ENCODE results near the gene KIAA1614. TPM values are rescaled to one million over a fixed set of nuclear protein-coding genes. Genes with fewer than 3 reads are reported as not detected.

Gene KIAA1614
- total and polyA plus RNA-seq, 10 of the 15 experiments (the other 5 are each of a cell fraction or from before 2014, with no cell fraction given) = 0.03 to 1.0 (median 0.26) TPM; not detected in 1

DNA sequence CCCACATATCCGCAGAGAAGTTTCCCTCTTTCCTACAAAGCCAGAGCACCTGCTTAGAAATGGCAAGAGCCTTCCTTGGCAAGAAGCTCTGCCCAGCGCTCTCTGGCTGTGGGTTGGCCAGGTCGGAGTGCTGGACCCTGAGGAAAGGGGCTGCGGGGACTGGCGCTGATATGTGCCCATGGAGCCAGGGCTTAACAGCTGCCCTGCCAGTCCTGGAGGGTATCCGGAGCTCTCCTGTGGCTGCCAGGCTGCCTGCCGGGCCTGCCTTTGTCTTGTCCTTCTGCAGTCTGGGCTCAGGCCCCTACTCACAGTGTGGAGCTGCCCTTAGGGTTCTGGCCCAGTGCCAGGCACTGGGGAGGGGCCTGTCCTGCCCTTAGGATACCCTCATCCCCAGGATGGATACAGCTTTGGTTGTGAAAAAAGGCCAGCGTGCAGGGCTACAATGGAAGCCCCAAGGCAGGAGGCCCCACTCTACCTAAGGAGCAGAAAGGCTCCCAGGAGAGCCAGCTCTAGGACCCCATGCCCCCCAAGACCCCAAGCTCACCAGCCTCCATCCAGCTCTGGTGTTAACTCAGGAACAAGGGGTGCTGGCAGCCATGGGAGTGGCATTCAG, 43.4 kb downstream of the KIAA1614 start:
- no peak overlapping the region for H3K4me2 ChIP-seq (ENCODE audit: control insufficient read depth, insufficient read depth)
- POLR2A ChIA-PET = no interaction called here
- 82% methylated on average over 8 of the region's 8 CpGs for WGBS (ENCODE audit: insufficient coverage, insufficient replicate concordance, low lambda C conversion rate, missing lambda C conversion rate)
- SMC1A ChIA-PET (ENCODE audit: uncharacterized antibody, unreplicated experiment) = no interaction called here
- H3K27me3 ChIP-seq (replicated peaks in 1 of 2; ENCODE audit: control insufficient read depth in 2 of 2, insufficient read depth in 2 of 2, low read length in 1 of 2) = no peaks in the 10 kb centered on the region
- peaks cover 6% of the 10 kb centered on the region for H3K4me1 ChIP-seq (ENCODE audit: control insufficient read depth, insufficient read depth, low read length)
- no peak overlapping the region for H3K27ac ChIP-seq (ENCODE audit: control insufficient read depth, insufficient read depth)
- no peak for FAIRE-seq
- no peak overlapping the region for H3K4me3 ChIP-seq
- CTCF ChIA-PET = interaction anchor here (1.2 kb wide), 1 partner anchor 186 kb away, joined by 3 read pairs; no protein-coding TSS in a partner anchor
- no peaks in the 10 kb centered on the region; the same call in 2 of the 3 replicates for H3K9me3 ChIP-seq (replicated peaks; ENCODE audit: control insufficient read depth, insufficient read depth, low read length)
- BruUV-seq (replicated peaks) = no TSS peak
- no peaks in the 10 kb centered on the region for H4K20me1 ChIP-seq (ENCODE audit: control insufficient read depth, insufficient read depth)
- no peak for ATAC-seq
- H3K9ac ChIP-seq (ENCODE audit: control insufficient read depth, insufficient read depth, low read length) = no peak overlapping the region
- no peak for DNase-seq (ENCODE audit: low read depth, low spot score)
- in situ Hi-C loops (cut with MboI) = no loop called here
- RAD21 ChIA-PET (ENCODE audit: unreplicated experiment) = no interaction called here
- H2AFZ ChIP-seq (ENCODE audit: control insufficient read depth, low read depth, low read length) = no peak overlapping the region
- no peak for TF ChIP-seq SP1 (IDR thresholded peaks at IDR 0.05; ENCODE audit: low read depth, low read length)
- no peak for TF ChIP-seq MTA2 (IDR thresholded peaks at IDR 0.05; ENCODE audit: low read depth)
- TF ChIP-seq CREB1 (IDR thresholded peaks at IDR 0.05; ENCODE audit: low read depth) = no peak
- TF ChIP-seq, protein P1, sequence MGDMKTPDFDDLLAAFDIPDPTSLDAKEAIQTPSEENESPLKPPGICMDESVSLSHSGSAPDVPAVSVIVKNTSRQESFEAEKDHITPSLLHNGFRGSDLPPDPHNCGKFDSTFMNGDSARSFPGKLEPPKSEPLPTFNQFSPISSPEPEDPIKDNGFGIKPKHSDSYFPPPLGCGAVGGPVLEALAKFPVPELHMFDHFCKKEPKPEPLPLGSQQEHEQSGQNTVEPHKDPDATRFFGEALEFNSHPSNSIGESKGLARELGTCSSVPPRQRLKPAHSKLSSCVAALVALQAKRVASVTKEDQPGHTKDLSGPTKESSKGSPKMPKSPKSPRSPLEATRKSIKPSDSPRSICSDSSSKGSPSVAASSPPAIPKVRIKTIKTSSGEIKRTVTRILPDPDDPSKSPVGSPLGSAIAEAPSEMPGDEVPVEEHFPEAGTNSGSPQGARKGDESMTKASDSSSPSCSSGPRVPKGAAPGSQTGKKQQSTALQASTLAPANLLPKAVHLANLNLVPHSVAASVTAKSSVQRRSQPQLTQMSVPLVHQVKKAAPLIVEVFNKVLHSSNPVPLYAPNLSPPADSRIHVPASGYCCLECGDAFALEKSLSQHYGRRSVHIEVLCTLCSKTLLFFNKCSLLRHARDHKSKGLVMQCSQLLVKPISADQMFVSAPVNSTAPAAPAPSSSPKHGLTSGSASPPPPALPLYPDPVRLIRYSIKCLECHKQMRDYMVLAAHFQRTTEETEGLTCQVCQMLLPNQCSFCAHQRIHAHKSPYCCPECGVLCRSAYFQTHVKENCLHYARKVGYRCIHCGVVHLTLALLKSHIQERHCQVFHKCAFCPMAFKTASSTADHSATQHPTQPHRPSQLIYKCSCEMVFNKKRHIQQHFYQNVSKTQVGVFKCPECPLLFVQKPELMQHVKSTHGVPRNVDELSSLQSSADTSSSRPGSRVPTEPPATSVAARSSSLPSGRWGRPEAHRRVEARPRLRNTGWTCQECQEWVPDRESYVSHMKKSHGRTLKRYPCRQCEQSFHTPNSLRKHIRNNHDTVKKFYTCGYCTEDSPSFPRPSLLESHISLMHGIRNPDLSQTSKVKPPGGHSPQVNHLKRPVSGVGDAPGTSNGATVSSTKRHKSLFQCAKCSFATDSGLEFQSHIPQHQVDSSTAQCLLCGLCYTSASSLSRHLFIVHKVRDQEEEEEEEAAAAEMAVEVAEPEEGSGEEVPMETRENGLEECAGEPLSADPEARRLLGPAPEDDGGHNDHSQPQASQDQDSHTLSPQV (IDR thresholded peaks at IDR 0.05) = no peak
- no peak for TF ChIP-seq NBN (IDR thresholded peaks at IDR 0.05)
- TF ChIP-seq RCOR1 (conservative IDR thresholded peaks at IDR 0.05; ENCODE audit: low read depth, low read length) = no peak
- TF ChIP-seq TBL1XR1 (IDR thresholded peaks at IDR 0.05; ENCODE audit: low read depth, low read length) = no peak
- TF ChIP-seq, protein P2, sequence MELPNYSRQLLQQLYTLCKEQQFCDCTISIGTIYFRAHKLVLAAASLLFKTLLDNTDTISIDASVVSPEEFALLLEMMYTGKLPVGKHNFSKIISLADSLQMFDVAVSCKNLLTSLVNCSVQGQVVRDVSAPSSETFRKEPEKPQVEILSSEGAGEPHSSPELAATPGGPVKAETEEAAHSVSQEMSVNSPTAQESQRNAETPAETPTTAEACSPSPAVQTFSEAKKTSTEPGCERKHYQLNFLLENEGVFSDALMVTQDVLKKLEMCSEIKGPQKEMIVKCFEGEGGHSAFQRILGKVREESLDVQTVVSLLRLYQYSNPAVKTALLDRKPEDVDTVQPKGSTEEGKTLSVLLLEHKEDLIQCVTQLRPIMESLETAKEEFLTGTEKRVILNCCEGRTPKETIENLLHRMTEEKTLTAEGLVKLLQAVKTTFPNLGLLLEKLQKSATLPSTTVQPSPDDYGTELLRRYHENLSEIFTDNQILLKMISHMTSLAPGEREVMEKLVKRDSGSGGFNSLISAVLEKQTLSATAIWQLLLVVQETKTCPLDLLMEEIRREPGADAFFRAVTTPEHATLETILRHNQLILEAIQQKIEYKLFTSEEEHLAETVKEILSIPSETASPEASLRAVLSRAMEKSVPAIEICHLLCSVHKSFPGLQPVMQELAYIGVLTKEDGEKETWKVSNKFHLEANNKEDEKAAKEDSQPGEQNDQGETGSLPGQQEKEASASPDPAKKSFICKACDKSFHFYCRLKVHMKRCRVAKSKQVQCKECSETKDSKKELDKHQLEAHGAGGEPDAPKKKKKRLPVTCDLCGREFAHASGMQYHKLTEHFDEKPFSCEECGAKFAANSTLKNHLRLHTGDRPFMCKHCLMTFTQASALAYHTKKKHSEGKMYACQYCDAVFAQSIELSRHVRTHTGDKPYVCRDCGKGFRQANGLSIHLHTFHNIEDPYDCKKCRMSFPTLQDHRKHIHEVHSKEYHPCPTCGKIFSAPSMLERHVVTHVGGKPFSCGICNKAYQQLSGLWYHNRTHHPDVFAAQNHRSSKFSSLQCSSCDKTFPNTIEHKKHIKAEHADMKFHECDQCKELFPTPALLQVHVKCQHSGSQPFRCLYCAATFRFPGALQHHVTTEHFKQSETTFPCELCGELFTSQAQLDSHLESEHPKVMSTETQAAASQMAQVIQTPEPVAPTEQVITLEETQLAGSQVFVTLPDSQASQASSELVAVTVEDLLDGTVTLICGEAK (IDR thresholded peaks at IDR 0.05; ENCODE audit: borderline replicate concordance) = no peak
- TF ChIP-seq, protein P3, sequence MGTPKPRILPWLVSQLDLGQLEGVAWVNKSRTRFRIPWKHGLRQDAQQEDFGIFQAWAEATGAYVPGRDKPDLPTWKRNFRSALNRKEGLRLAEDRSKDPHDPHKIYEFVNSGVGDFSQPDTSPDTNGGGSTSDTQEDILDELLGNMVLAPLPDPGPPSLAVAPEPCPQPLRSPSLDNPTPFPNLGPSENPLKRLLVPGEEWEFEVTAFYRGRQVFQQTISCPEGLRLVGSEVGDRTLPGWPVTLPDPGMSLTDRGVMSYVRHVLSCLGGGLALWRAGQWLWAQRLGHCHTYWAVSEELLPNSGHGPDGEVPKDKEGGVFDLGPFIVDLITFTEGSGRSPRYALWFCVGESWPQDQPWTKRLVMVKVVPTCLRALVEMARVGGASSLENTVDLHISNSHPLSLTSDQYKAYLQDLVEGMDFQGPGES (IDR thresholded peaks at IDR 0.05) = no peak
- no peak for TF ChIP-seq TARDBP (IDR thresholded peaks at IDR 0.05; ENCODE audit: borderline replicate concordance)
- no peak for TF ChIP-seq NR2C1 (IDR thresholded peaks at IDR 0.05)
- no peak for TF ChIP-seq NR2C2 (IDR thresholded peaks at IDR 0.05; ENCODE audit: borderline replicate concordance, control insufficient read depth, insufficient read length, low read depth)
- peaks cover 5 to 6% of the 10 kb centered on the region in 2 experiments; a peak in 3 of 4 replicates for H3K36me3 ChIP-seq (ENCODE audit: control insufficient read depth in 2 of 2, insufficient read depth in 2 of 2, low read length in 1 of 2)
- intact Hi-C loops (cut with micrococcal nuclease; ENCODE audit: unreplicated experiment) = no loop called here
- no peaks in the 10 kb centered on the region for H3K79me2 ChIP-seq (ENCODE audit: control insufficient read depth, insufficient read depth, low read length)

All from GM12878 (cell line).